ENCODE data around the gene ZDHHC1. TPM values are rescaled to one million over a fixed set of nuclear protein-coding genes. Genes with fewer than 3 reads are reported as not detected.
"Not testable (repeated sequence)": the region's sequence is repeated elsewhere in the genome, so short reads cannot be mapped to it uniquely, and the experiment has no call there.

The ZDHHC1 gene
- total RNA-seq, 1 experiment from 2014 or later: 1.0 TPM

DNA sequence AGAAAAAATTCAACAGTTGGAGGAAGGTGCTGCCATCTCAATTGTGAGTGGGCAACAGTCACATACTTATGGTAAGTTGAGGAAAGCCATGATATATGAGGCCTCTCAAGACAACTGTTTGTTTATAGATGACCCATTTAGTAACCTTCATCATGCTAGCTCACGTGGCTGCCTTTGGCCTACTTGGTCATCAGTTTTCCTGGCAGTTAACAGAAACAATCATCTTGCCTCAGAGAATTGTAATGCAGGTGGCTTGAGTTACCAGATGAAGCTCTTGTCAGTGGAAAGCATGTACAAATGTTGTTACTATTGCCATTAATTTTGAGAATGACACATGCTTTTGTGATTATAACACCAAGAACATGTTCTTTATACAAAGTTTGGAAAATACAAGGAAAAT is 37.6 kb downstream of the ZDHHC1 start:
- no peak for DNase-seq
- Histone ChIP-seq H3K4me1 (no peaks in the 10 kb centered on the region), H3K4me3 (ENCODE audit: low read depth, low read length) (no peak overlapping the region), H3K36me3 (ENCODE audit: control insufficient read depth, insufficient read depth, low read length) (no peaks in the 10 kb centered on the region), H3K27me3 (replicated peaks; ENCODE audit: control insufficient read depth, insufficient read depth, low read length) (no peaks in the 10 kb centered on the region), H3K9me3 (no peaks in the 10 kb centered on the region)
- ChIA-PET POLR2A (no interaction called here), CTCF (interaction anchor here (0.6 to 0.7 kb wide), 2 partner anchors 40 to 118 kb away, joined by 6 read pairs; no protein-coding TSS in a partner anchor)
- intact Hi-C loops (cut with micrococcal nuclease; ENCODE audit: unreplicated experiment): no loop called here
- Mint-ChIP-seq H3K27me3 (ENCODE audit: insufficient read depth, unreplicated experiment) (no peaks in the 10 kb centered on the region), H3K9me3 (ENCODE audit: unreplicated experiment) (no peaks in the 10 kb centered on the region), H3K36me3 (ENCODE audit: insufficient read depth, unreplicated experiment) (no peaks in the 10 kb centered on the region), H3K4me1 (ENCODE audit: low read depth, unreplicated experiment) (no peaks in the 10 kb centered on the region), H3K27ac (ENCODE audit: unreplicated experiment) (no peak overlapping the region), H3K4me3 (ENCODE audit: unreplicated experiment) (no peak overlapping the region)
- BruUV-seq (replicated peaks): no TSS peak
- TF ChIP-seq, protein P1, sequence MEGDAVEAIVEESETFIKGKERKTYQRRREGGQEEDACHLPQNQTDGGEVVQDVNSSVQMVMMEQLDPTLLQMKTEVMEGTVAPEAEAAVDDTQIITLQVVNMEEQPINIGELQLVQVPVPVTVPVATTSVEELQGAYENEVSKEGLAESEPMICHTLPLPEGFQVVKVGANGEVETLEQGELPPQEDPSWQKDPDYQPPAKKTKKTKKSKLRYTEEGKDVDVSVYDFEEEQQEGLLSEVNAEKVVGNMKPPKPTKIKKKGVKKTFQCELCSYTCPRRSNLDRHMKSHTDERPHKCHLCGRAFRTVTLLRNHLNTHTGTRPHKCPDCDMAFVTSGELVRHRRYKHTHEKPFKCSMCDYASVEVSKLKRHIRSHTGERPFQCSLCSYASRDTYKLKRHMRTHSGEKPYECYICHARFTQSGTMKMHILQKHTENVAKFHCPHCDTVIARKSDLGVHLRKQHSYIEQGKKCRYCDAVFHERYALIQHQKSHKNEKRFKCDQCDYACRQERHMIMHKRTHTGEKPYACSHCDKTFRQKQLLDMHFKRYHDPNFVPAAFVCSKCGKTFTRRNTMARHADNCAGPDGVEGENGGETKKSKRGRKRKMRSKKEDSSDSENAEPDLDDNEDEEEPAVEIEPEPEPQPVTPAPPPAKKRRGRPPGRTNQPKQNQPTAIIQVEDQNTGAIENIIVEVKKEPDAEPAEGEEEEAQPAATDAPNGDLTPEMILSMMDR (IDR thresholded peaks at IDR 0.05; ENCODE audit: insufficient read depth in 1 of 2, low read depth in 1 of 2, low read length in 1 of 2, severe bottlenecking in 1 of 2, unreplicated experiment in 1 of 2): no peak

DNA sequence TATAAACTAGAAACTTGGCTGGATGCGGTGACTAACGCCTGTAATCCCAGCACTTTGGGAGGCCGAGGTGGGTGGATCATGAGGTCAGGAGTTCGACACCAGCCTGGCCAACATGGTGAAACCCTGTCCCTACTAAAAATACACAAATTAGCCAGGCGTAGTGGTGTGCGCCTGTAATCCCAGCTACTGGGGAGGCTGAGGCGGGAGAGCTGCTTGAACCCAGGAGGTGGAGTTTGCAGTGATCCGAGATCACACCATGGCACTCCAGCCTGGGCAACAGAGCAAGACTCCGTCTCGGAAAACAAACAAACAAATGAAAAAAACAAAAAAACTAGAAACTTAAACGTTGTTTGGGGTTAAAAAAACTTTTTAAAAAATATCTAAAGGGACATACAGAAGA is 40.3 kb downstream of the ZDHHC1 start:
- H3K36me3 Mint-ChIP-seq (ENCODE audit: insufficient read depth, unreplicated experiment); intact Hi-C loops (cut with micrococcal nuclease; ENCODE audit: unreplicated experiment); POLR2A ChIA-PET; H3K4me1 ChIP-seq; H3K27ac Mint-ChIP-seq (ENCODE audit: unreplicated experiment); H3K27me3 ChIP-seq (replicated peaks; ENCODE audit: control insufficient read depth, insufficient read depth, low read length); H3K36me3 ChIP-seq (ENCODE audit: control insufficient read depth, insufficient read depth, low read length); H3K9me3 ChIP-seq; H3K4me3 ChIP-seq (ENCODE audit: low read depth, low read length); DNase-seq; H3K4me1 Mint-ChIP-seq (ENCODE audit: low read depth, unreplicated experiment); BruUV-seq (replicated peaks); H3K9me3 Mint-ChIP-seq (ENCODE audit: unreplicated experiment); H3K4me3 Mint-ChIP-seq (ENCODE audit: unreplicated experiment); H3K27me3 Mint-ChIP-seq (ENCODE audit: insufficient read depth, unreplicated experiment): not testable (repeated sequence)
- CTCF ChIA-PET: interaction anchor here (0.6 kb wide), 1 partner anchor 27 kb away, joined by 6 read pairs; no protein-coding TSS in a partner anchor

DNA sequence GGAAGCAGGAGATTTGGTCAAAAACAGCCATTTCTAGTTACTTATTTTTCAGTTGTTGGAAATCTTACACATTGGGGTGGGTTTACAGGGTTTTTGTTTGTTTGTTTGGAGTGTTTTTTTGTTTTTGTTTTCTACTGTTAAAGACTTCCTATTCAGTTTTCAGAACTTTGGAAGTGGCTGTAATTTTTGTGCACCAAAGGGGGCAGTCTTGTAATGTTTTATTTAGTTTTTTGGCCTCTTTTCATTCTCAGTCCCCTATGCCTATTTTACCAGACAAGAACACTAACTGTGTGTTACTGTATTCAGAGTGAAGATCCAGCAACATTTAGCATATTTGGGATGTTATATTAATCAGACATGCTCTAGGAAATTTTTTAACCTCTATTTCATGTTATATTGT is 43.6 kb downstream of the ZDHHC1 start:
- Mint-ChIP-seq H3K4me1 (ENCODE audit: low read depth, unreplicated experiment) (no peaks in the 10 kb centered on the region), H3K27ac (ENCODE audit: unreplicated experiment) (no peak overlapping the region), H3K27me3 (ENCODE audit: insufficient read depth, unreplicated experiment) (no peaks in the 10 kb centered on the region), H3K4me3 (ENCODE audit: unreplicated experiment) (no peak overlapping the region), H3K9me3 (ENCODE audit: unreplicated experiment) (no peaks in the 10 kb centered on the region), H3K36me3 (ENCODE audit: insufficient read depth, unreplicated experiment) (no peaks in the 10 kb centered on the region)
- H3K9me3 ChIP-seq: no peaks in the 10 kb centered on the region
- peak in 1 of 2 experiments; percentile 48 for DNase-seq
- POLR2A ChIA-PET: interaction anchor here (0.6 kb wide), 1 partner anchor 142 kb away, joined by 3 read pairs; no protein-coding TSS in a partner anchor
- no peaks in the 10 kb centered on the region for H3K27me3 ChIP-seq (replicated peaks; ENCODE audit: control insufficient read depth, insufficient read depth, low read length)
- no peaks in the 10 kb centered on the region for H3K4me1 ChIP-seq
- BruUV-seq (replicated peaks): no TSS peak
- TF ChIP-seq, protein P1 (IDR thresholded peaks at IDR 0.05; ENCODE audit: insufficient read depth in 1 of 2, low read depth in 1 of 2, low read length in 1 of 2, severe bottlenecking in 1 of 2, unreplicated experiment in 1 of 2): peak; percentile 55 to 58
- H3K4me3 ChIP-seq (ENCODE audit: low read depth, low read length): no peak overlapping the region
- CTCF ChIA-PET: interaction anchor here (0.8 to 1.2 kb wide), 2 partner anchors 98 to 172 kb away, joined by 3 read pairs; no protein-coding TSS in a partner anchor
- H3K36me3 ChIP-seq (ENCODE audit: control insufficient read depth, insufficient read depth, low read length): no peaks in the 10 kb centered on the region
- intact Hi-C loops (cut with micrococcal nuclease; ENCODE audit: unreplicated experiment): loop anchor here (1.0 kb wide), 3 partner anchors 56 to 93 kb away; no protein-coding TSS in a partner anchor

DNA sequence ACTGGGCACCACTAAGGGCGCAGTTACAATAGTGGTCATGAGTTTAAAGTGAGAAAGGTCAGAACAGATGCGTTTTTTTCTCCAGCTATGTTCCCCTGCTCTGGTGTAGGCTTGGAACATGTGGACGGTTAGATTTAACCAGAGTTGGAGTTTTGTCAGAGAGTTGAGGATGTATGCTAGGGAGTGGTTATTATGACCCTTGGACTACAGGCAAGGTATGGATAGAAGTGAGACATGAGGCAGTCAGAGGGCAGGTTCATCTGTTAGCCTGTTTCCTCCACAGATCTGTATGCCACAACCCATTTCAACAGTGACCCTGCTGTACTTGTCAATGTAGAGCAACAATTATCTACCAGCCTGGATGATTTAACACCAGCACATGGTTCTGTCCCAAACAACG is 45.6 kb downstream of the ZDHHC1 start:
- Mint-ChIP-seq H3K4me3 (ENCODE audit: unreplicated experiment) (no peak overlapping the region), H3K4me1 (ENCODE audit: low read depth, unreplicated experiment) (peaks cover 5% of the 10 kb centered on the region), H3K9me3 (ENCODE audit: unreplicated experiment) (no peaks in the 10 kb centered on the region), H3K36me3 (ENCODE audit: insufficient read depth, unreplicated experiment) (no peaks in the 10 kb centered on the region), H3K27me3 (ENCODE audit: insufficient read depth, unreplicated experiment) (no peaks in the 10 kb centered on the region), H3K27ac (ENCODE audit: unreplicated experiment) (no peak overlapping the region)
- ChIA-PET CTCF (no interaction called here), POLR2A (no interaction called here)
- TF ChIP-seq, protein P1 (IDR thresholded peaks at IDR 0.05; ENCODE audit: insufficient read depth in 1 of 2, low read depth in 1 of 2, low read length in 1 of 2, severe bottlenecking in 1 of 2, unreplicated experiment in 1 of 2): no peak
- Histone ChIP-seq H3K9me3 (no peaks in the 10 kb centered on the region), H3K27me3 (replicated peaks; ENCODE audit: control insufficient read depth, insufficient read depth, low read length) (no peaks in the 10 kb centered on the region), H3K4me3 (ENCODE audit: low read depth, low read length) (no peak overlapping the region), H3K4me1 (no peaks in the 10 kb centered on the region), H3K36me3 (ENCODE audit: control insufficient read depth, insufficient read depth, low read length) (no peaks in the 10 kb centered on the region)
- no TSS peak for BruUV-seq (replicated peaks)
- DNase-seq: no peak
- intact Hi-C loops (cut with micrococcal nuclease; ENCODE audit: unreplicated experiment): no loop called here

Measured in Caco-2 (cell line).